ENCODE measurements around the gene LYST.

LYST gene

GRCh38 chr1:235722858-235723257, 143.8 kb downstream of the LYST start:
- Mint-ChIP-seq H3K27ac (no peak overlapping the region), H3K27me3 (no peaks in the 10 kb centered on the region), H3K4me1 (no peaks in the 10 kb centered on the region), H3K36me3 (peaks cover 37% of the 10 kb centered on the region), H3K9me3 (no peaks in the 10 kb centered on the region), H3K4me3 (no peak overlapping the region)
- ATAC-seq, result no peak

DNA sequence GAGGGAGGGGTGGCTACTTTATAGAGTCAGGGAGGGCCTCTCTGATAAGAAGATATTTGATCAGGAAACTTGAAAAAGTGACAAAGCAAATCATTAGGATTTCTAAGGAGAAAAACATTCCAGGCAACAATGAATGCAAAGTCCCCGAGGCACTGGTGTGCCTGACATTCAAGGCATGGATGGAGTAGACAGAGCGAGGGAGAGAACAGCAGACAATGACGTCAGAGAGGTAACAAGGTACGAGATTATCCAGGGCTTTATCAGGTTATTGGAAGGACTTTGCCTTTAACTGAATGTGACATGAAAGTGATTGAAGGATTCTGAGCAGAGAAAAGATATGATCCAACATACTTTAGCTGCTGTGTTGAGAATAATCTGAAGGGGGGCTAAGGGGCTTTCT, 144.7 kb downstream of the LYST start:
- no peaks in the 10 kb centered on the region for H3K9me3 Mint-ChIP-seq
- no peak for ATAC-seq
- no peaks in the 10 kb centered on the region for H3K4me1 Mint-ChIP-seq
- no peaks in the 10 kb centered on the region for H3K27me3 Mint-ChIP-seq
- H3K27ac Mint-ChIP-seq, result no peak overlapping the region
- H3K4me3 Mint-ChIP-seq, result no peak overlapping the region
- H3K36me3 Mint-ChIP-seq, result peaks cover 41% of the 10 kb centered on the region

GRCh38 chr1:235720544-235720943, 146.2 kb downstream of the LYST start:
- Mint-ChIP-seq H3K36me3 (peaks cover 46% of the 10 kb centered on the region), H3K27me3 (no peaks in the 10 kb centered on the region), H3K27ac (no peak overlapping the region), H3K4me3 (no peak overlapping the region), H3K4me1 (no peaks in the 10 kb centered on the region), H3K9me3 (no peaks in the 10 kb centered on the region)
- no peak for ATAC-seq

GRCh38 chr1:235714205-235714897, 152.4 kb downstream of the LYST start:
- Mint-ChIP-seq H3K27me3 (no peaks in the 10 kb centered on the region), H3K4me1 (no peaks in the 10 kb centered on the region), H3K4me3 (no peak overlapping the region), H3K36me3 (peaks cover 67% of the 10 kb centered on the region), H3K9me3 (no peaks in the 10 kb centered on the region), H3K27ac (no peak overlapping the region)
- no peak for ATAC-seq

GRCh38 chr1:235712812-235713211, 153.9 kb downstream of the LYST start:
- peaks cover 72% of the 10 kb centered on the region for H3K36me3 Mint-ChIP-seq
- no peak for ATAC-seq
- no peaks in the 10 kb centered on the region for H3K4me1 Mint-ChIP-seq
- no peak overlapping the region for H3K4me3 Mint-ChIP-seq
- no peaks in the 10 kb centered on the region for H3K9me3 Mint-ChIP-seq
- H3K27ac Mint-ChIP-seq, result no peak overlapping the region
- no peaks in the 10 kb centered on the region for H3K27me3 Mint-ChIP-seq

- ATAC-seq, result no peak
- H3K36me3 Mint-ChIP-seq, result peaks cover 75% of the 10 kb centered on the region
Measured at GRCh38 chr1:235710687-235711086, 156.0 kb downstream of the LYST start.

GRCh38 chr1:235709018-235709417, 157.7 kb downstream of the LYST start:
- no peak for ATAC-seq
- Mint-ChIP-seq H3K4me1 (no peaks in the 10 kb centered on the region), H3K4me3 (no peak overlapping the region), H3K9me3 (no peaks in the 10 kb centered on the region), H3K36me3 (peaks cover 67% of the 10 kb centered on the region), H3K27me3 (no peaks in the 10 kb centered on the region), H3K27ac (no peak overlapping the region)

More at GRCh38 chr1:235710687-235711086, 156.0 kb downstream of the LYST start:
- Mint-ChIP-seq H3K4me3 (no peak overlapping the region), H3K9me3 (no peaks in the 10 kb centered on the region), H3K27ac (no peak overlapping the region), H3K27me3 (no peaks in the 10 kb centered on the region), H3K4me1 (no peaks in the 10 kb centered on the region)

- H3K4me3 Mint-ChIP-seq, result no peak overlapping the region
- no peaks in the 10 kb centered on the region for H3K4me1 Mint-ChIP-seq
- H3K9me3 Mint-ChIP-seq, result no peaks in the 10 kb centered on the region
- no peaks in the 10 kb centered on the region for H3K27me3 Mint-ChIP-seq
- H3K36me3 Mint-ChIP-seq, result peaks cover 70% of the 10 kb centered on the region
- ATAC-seq, result no peak
- H3K27ac Mint-ChIP-seq, result no peak overlapping the region
Measured at GRCh38 chr1:235708390-235708962, 158.2 kb downstream of the LYST start.

DNA sequence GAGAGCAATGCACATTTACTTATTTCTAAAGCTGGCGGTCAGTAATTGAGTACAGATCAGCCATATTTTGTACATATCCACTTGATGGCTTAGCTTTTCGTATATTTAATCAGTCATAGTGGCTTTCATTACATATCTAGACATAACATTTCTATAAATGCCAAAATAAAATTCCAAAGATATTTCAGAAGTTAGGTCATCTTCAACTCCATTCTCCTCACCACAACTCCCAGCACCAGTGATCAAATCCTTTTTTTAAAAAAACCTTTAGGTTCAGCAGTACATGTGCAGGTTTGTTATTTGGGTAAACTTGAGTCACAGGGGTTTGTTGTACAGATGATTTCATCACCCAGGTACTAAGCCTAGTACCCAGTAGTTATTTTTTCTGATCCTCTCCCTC, 163.2 kb downstream of the LYST start:
- H3K4me1 Mint-ChIP-seq, result no peaks in the 10 kb centered on the region
- ATAC-seq, result no peak
- H3K27ac Mint-ChIP-seq, result no peak overlapping the region
- H3K4me3 Mint-ChIP-seq, result no peak overlapping the region
- no peaks in the 10 kb centered on the region for H3K27me3 Mint-ChIP-seq
- peaks cover 81% of the 10 kb centered on the region for H3K36me3 Mint-ChIP-seq
- H3K9me3 Mint-ChIP-seq, result no peaks in the 10 kb centered on the region

- ATAC-seq, result no peak
- no peak overlapping the region for H3K27ac Mint-ChIP-seq
- no peak overlapping the region for H3K4me3 Mint-ChIP-seq
- H3K36me3 Mint-ChIP-seq, result peaks cover 81% of the 10 kb centered on the region
- H3K9me3 Mint-ChIP-seq, result no peaks in the 10 kb centered on the region
- H3K27me3 Mint-ChIP-seq, result no peaks in the 10 kb centered on the region
- no peaks in the 10 kb centered on the region for H3K4me1 Mint-ChIP-seq
Measured at GRCh38 chr1:235702412-235702811, 164.3 kb downstream of the LYST start.

DNA sequence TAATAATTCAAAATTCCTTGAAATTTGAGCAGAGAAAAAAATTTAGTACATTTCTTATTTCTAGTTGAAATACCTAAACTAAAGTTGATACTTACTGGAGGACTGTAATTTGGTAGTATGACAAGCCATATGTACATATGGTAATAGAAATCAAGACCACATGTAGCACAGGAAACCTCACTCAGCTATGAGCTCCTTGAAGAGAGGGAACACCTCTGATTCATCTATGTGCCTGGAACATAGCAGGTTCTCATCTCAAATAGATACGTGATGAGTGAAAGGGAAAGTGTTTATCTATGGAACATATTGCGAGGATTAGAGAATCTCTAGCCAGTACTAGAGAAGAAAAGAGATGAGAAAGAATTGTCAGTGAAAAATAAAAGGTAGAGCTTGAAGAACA, 169.2 kb downstream of the LYST start:
- ATAC-seq, result no peak
- H3K36me3 Mint-ChIP-seq, result peaks cover 83% of the 10 kb centered on the region
- no peaks in the 10 kb centered on the region for H3K4me1 Mint-ChIP-seq
- H3K4me3 Mint-ChIP-seq, result no peak overlapping the region
- no peaks in the 10 kb centered on the region for H3K9me3 Mint-ChIP-seq
- no peaks in the 10 kb centered on the region for H3K27me3 Mint-ChIP-seq
- no peak overlapping the region for H3K27ac Mint-ChIP-seq

DNA sequence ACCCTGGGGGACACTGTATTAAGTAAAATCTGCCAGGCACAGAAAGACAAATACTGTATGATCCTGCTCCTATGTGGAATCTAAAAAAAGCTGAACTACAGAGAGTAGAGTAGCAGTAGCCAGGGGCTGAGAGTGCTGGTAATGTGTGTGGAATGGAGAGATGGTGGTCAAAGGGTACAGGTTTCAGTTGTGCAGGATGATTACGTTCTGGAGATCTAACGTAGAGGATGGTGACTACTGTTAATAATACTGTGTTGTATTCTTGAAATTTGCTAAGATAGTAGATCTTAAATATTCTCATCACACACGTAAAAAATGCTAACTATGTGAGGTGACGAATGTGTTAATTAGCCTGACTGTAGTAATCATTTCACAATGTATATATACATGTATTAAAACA, 177.3 kb downstream of the LYST start:
- no peak overlapping the region for H3K4me3 Mint-ChIP-seq

DNA sequence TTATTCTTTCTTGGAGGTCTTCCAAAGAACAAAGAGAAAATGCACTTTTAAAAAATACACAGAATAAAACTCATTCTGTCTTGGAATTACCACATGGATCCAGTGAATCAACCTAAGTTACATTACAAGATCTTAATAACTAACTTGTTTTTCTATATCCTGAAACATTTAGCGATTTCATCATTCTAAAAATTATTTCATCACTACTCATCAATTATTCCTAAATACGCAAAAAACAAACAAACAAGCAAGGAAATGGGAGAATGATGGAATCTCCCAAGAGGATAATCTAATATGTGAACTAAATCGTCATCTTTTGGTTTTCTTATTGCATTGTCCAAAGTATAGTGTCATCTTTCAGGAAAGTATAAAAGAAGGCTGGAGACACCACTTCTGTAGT, 178.6 kb downstream of the LYST start:
- Mint-ChIP-seq H3K4me1 (no peaks in the 10 kb centered on the region), H3K27ac (no peak overlapping the region), H3K36me3 (peaks cover 68% of the 10 kb centered on the region), H3K4me3 (no peak overlapping the region), H3K9me3 (no peaks in the 10 kb centered on the region), H3K27me3 (no peaks in the 10 kb centered on the region)
- ATAC-seq, result no peak

More for the DNA sequence above, 177.3 kb downstream of the LYST start:
- H3K27ac Mint-ChIP-seq, result no peak overlapping the region
- H3K9me3 Mint-ChIP-seq, result no peaks in the 10 kb centered on the region
- ATAC-seq, result no peak
- no peaks in the 10 kb centered on the region for H3K4me1 Mint-ChIP-seq
- H3K27me3 Mint-ChIP-seq, result no peaks in the 10 kb centered on the region
- peaks cover 69% of the 10 kb centered on the region for H3K36me3 Mint-ChIP-seq

DNA sequence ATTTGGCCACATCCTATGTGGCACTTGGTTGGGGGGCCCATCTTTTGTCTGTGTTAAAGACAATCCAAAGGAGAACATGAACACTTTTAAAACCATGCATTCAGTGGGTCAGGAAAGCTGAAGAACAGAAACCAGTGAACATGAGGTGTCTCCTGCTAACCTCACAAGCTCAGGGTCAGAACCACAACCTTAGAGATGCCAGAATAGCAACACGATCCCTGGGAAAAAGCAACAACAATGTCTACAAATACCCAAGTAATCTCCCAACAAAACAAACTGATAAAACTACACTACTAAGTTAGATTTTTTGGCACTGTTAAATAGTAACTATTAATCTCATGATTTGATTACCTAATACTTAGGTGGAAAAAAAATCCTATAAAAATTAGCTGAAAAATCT, 183.1 kb downstream of the LYST start:
- Mint-ChIP-seq H3K36me3 (peaks cover 78% of the 10 kb centered on the region), H3K4me3 (no peak overlapping the region), H3K9me3 (no peaks in the 10 kb centered on the region), H3K27ac (no peak overlapping the region), H3K4me1 (no peaks in the 10 kb centered on the region), H3K27me3 (no peaks in the 10 kb centered on the region)
- no peak for ATAC-seq

- no peak for ATAC-seq
- H3K27ac Mint-ChIP-seq, result no peak overlapping the region
- no peaks in the 10 kb centered on the region for H3K9me3 Mint-ChIP-seq
- no peak overlapping the region for H3K4me3 Mint-ChIP-seq
- peaks cover 69% of the 10 kb centered on the region for H3K36me3 Mint-ChIP-seq
- H3K4me1 Mint-ChIP-seq, result no peaks in the 10 kb centered on the region
- H3K27me3 Mint-ChIP-seq, result no peaks in the 10 kb centered on the region
Measured at GRCh38 chr1:235682216-235682615, 184.5 kb downstream of the LYST start.

DNA sequence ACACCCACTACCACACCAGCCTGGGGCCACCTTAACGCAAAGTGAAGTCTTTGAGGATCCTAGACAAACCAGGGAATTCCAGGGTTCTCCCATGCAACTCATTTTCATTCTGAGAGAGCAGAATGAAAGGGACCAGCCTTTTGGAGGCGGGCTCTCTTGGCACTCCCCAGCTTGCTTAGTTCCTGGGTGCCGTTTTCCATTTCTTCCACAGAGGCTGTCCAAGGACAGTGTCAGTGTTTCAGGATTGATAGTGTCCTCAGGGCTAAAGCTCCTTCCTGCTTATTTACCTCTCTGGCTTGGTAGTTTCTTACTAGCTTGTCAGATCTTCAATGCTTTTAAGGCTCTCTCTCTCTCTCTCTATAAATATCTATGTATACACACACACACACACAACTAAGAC, 187.1 kb downstream of the LYST start:
- Mint-ChIP-seq H3K27ac (no peak overlapping the region), H3K36me3 (peaks cover 75% of the 10 kb centered on the region), H3K9me3 (peaks cover 12% of the 10 kb centered on the region), H3K4me1 (no peaks in the 10 kb centered on the region), H3K27me3 (no peaks in the 10 kb centered on the region), H3K4me3 (no peak overlapping the region)
- ATAC-seq, result no peak
